Natural killer cell (primary cell): Measurements from ENCODE around the gene TVP23A. TPM values are rescaled to one million over a fixed set of nuclear protein-coding genes. Genes with fewer than 3 reads are reported as not detected.

Experiments used
- ATAC-seq, 3 donors: fragments of 150-1000 bp in 2 of 3; fragments of 200-7000 bp in 1 of 3; cut with Tn5 transposase; 1 replicate in 1 of 3; 2 replicates in 2 of 3; pipeline ENCODE4 v1.10.0; 2021; ENCODE audit warnings: mild to moderate bottlenecking in 2 of 3, moderate library complexity in 2 of 3
- DNase-seq, 2 donors: peaks; one replicate each; pipeline versions ENCODE4 v3.0.0 to v3.0.0-alpha.2; 2013 to 2021; ENCODE audit warnings: mixed read lengths in 1 of 2
- H3K27ac ChIP-seq: one replicate; pipeline ENCODE4 v1.5.1; 2013; ENCODE audit warnings: mild to moderate bottlenecking, low read length
- H3K27me3 ChIP-seq: one replicate; pipeline ENCODE4 v1.6.1; 2013; ENCODE audit warnings: low read length; ENCODE audit not compliant: control insufficient read depth, insufficient read depth
- H3K36me3 ChIP-seq: one replicate; pipeline ENCODE4 v1.6.1; 2013; ENCODE audit warnings: low read length; ENCODE audit not compliant: control insufficient read depth, insufficient read depth
- H3K4me1 ChIP-seq: one replicate; pipeline ENCODE4 v1.6.1; 2013; ENCODE audit warnings: low read length; ENCODE audit not compliant: control insufficient read depth, insufficient read depth
- H3K4me3 ChIP-seq: one replicate; pipeline ENCODE4 v1.5.1; 2013; ENCODE audit warnings: low read length
- H3K9me3 ChIP-seq: one replicate; pipeline ENCODE4 v1.6.1; 2013; ENCODE audit warnings: low read length; ENCODE audit not compliant: control insufficient read depth, insufficient read depth
- H3K27ac Mint-ChIP-seq, 2 donors: one replicate each; pipeline ENCODE4 v1.8.0; 2022; ENCODE audit warnings: mild to moderate bottlenecking in 2 of 2, mixed read lengths in 2 of 2, moderate library complexity in 1 of 2
- H3K27me3 Mint-ChIP-seq, 2 donors: one replicate each; pipeline ENCODE4 v1.8.0; 2022; ENCODE audit warnings: low read depth in 2 of 2, mixed read lengths in 2 of 2
- H3K36me3 Mint-ChIP-seq: one replicate; pipeline ENCODE4 v1.8.0; 2022; ENCODE audit warnings: mixed read lengths
- H3K4me1 Mint-ChIP-seq, 2 donors: one replicate each; pipeline ENCODE4 v1.8.0; 2022; ENCODE audit warnings: mixed read lengths in 2 of 2
- H3K4me3 Mint-ChIP-seq: one replicate; pipeline ENCODE4 v1.8.0; 2022; ENCODE audit warnings: mild to moderate bottlenecking, moderate library complexity, mixed read lengths
- H3K9me3 Mint-ChIP-seq, 2 donors: one replicate each; pipeline ENCODE4 v1.8.0; 2022; ENCODE audit warnings: mixed read lengths in 2 of 2
- WGBS: methylation state at CpG from one replicate; pipeline ENCODE4 v1.1.7; 2013; ENCODE audit warnings: missing lambda C conversion rate; ENCODE audit not compliant: insufficient coverage; 5-methylcytosine and 5-hydroxymethylcytosine counted together
- intact Hi-C: fragments of 100-400 bp; cut with micrococcal nuclease; formaldehyde crosslinking; loops from one replicate; pipeline ENCODE4 v1.14.2; 2022
- total RNA-seq, 4 donors: library from RNA; stranded (reverse); fragments of 120-200 nt in 1 of 4; gene quantifications; one replicate each; pipeline versions ENCODE4 v1.2.3 to v1.2.4, GENCODE V29; 2013 to 2022
- TF ChIP-seq, protein P1 (sequence below): fragments of 200-600 bp; IDR thresholded peaks from one replicate; pipeline ENCODE4 v1.8.0; 2022; ENCODE audit warnings: antibody characterized with exemption

Gene TVP23A
- total RNA-seq, 3 donors from 2014 or later (not counting 1 experiment from before 2014, with no cell fraction given) = not detected

GRCh38 chr16:10838621-10839278 is 20.2 kb upstream of the TVP23A start:
- DNase-seq = no peak
- Mint-ChIP-seq H3K9me3 (no peaks in the 10 kb centered on the region), H3K27me3 (peaks cover 7 to 9% of the 10 kb centered on the region in 2 donors), H3K4me3 (no peak overlapping the region), H3K27ac (no peak overlapping the region), H3K4me1 (no peaks in the 10 kb centered on the region), H3K36me3 (no peaks in the 10 kb centered on the region)
- H3K4me1 ChIP-seq = peaks cover 8% of the 10 kb centered on the region
- no peak overlapping the region for H3K4me3 ChIP-seq
- no peaks in the 10 kb centered on the region for H3K27me3 ChIP-seq
- TF ChIP-seq, protein P1, sequence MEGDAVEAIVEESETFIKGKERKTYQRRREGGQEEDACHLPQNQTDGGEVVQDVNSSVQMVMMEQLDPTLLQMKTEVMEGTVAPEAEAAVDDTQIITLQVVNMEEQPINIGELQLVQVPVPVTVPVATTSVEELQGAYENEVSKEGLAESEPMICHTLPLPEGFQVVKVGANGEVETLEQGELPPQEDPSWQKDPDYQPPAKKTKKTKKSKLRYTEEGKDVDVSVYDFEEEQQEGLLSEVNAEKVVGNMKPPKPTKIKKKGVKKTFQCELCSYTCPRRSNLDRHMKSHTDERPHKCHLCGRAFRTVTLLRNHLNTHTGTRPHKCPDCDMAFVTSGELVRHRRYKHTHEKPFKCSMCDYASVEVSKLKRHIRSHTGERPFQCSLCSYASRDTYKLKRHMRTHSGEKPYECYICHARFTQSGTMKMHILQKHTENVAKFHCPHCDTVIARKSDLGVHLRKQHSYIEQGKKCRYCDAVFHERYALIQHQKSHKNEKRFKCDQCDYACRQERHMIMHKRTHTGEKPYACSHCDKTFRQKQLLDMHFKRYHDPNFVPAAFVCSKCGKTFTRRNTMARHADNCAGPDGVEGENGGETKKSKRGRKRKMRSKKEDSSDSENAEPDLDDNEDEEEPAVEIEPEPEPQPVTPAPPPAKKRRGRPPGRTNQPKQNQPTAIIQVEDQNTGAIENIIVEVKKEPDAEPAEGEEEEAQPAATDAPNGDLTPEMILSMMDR = no peak
- no peak overlapping the region for H3K27ac ChIP-seq
- 96% methylated on average over 10 of the region's 10 CpGs for WGBS
- intact Hi-C loops = no loop called here
- H3K9me3 ChIP-seq = no peaks in the 10 kb centered on the region
- peak in 1 of 3 donors; percentile 11 for ATAC-seq
- no peaks in the 10 kb centered on the region for H3K36me3 ChIP-seq

GRCh38 chr16:10836174-10836853 is 17.7 kb upstream of the TVP23A start:
- H3K27me3 Mint-ChIP-seq = peaks cover 7 to 8% of the 10 kb centered on the region in 2 donors
- intact Hi-C loops = no loop called here
- no peaks in the 10 kb centered on the region for H3K36me3 Mint-ChIP-seq
- no peak overlapping the region for H3K27ac Mint-ChIP-seq
- Histone ChIP-seq H3K27me3 (no peaks in the 10 kb centered on the region), H3K4me1 (no peaks in the 10 kb centered on the region), H3K4me3 (no peak overlapping the region), H3K9me3 (no peaks in the 10 kb centered on the region), H3K36me3 (no peaks in the 10 kb centered on the region), H3K27ac (no peak overlapping the region)
- TF ChIP-seq, protein P1 = no peak
- no peaks in the 10 kb centered on the region for H3K4me1 Mint-ChIP-seq
- no peak for ATAC-seq
- no peak overlapping the region for H3K4me3 Mint-ChIP-seq
- 80% methylated on average over 1 of the region's 1 CpG for WGBS
- H3K9me3 Mint-ChIP-seq = no peaks in the 10 kb centered on the region
- no peak for DNase-seq

GRCh38 chr16:10835281-10835931 is 16.8 kb upstream of the TVP23A start:
- no peak for ATAC-seq
- DNase-seq = no peak

More at GRCh38 chr16:10835281-10835931, 16.8 kb upstream of the TVP23A start:
- TF ChIP-seq, protein P1 = no peak
- intact Hi-C loops = no loop called here
- H3K36me3 Mint-ChIP-seq = no peaks in the 10 kb centered on the region
- H3K27me3 ChIP-seq = no peaks in the 10 kb centered on the region
- H3K9me3 ChIP-seq = no peaks in the 10 kb centered on the region
- WGBS = 74% methylated on average over 5 of the region's 7 CpGs
- H3K4me1 Mint-ChIP-seq = no peaks in the 10 kb centered on the region
- H3K4me3 Mint-ChIP-seq = no peak overlapping the region
- no peaks in the 10 kb centered on the region for H3K36me3 ChIP-seq
- H3K27me3 Mint-ChIP-seq = peaks cover 0 to 7% of the 10 kb centered on the region in 2 donors
- H3K27ac ChIP-seq = no peak overlapping the region
- no peak overlapping the region for H3K27ac Mint-ChIP-seq
- H3K4me1 ChIP-seq = no peaks in the 10 kb centered on the region
- H3K4me3 ChIP-seq = no peak overlapping the region
- no peaks in the 10 kb centered on the region for H3K9me3 Mint-ChIP-seq
